DND-41 (cell line): Measurements from ENCODE around the gene JAKMIP2.

Experiments used
- CTCF ChIP-seq: IDR thresholded peaks from 2 replicates; pipeline ENCODE4 v1.5.1; 2012; ENCODE audit warnings: borderline replicate concordance, low read length, moderate library complexity, mild to moderate bottlenecking; ENCODE audit not compliant: poor library complexity, severe bottlenecking; ENCODE audit errors: extremely low read depth
- EZH2 ChIP-seq: IDR thresholded peaks from 3 replicates; pipeline ENCODE4 v1.6.1; 2012; ENCODE audit warnings: borderline replicate concordance, low read depth, mild to moderate bottlenecking, moderate library complexity, low read length, inconsistent platforms; ENCODE audit not compliant: severe bottlenecking

GRCh38 chr5:147686421-147686820, 96.1 kb downstream of the JAKMIP2 start:
- no peak for TF ChIP-seq CTCF
- no peak for TF ChIP-seq EZH2
